Ecto neural progenitor cell (in vitro differentiated cells): ENCODE results near the gene SNAP25.

Source experiments
- DNase-seq: peaks from one replicate; pipeline ENCODE4 v3.0.0-alpha.2; 2018; ENCODE audit warnings: low spot score

The SNAP25 gene

GRCh38 chr20:10218536-10219451 lies at the start of gene SNAP25:
Gene SNAP25 (plus strand): TSS chr20:10218830. CDS start chr20:10275492, 56,662 bp downstream.
- peak; percentile 91 for DNase-seq

GRCh38 chr20:10169752-10170151 lies 48.9 kb upstream of the SNAP25 start:
- no peak for DNase-seq

- no peak for DNase-seq
Observed at GRCh38 chr20:10170261-10170660, 48.4 kb upstream of the SNAP25 start.

GRCh38 chr20:10171864-10172751 lies 46.5 kb upstream of the SNAP25 start:
- DNase-seq: peak; percentile 74

GRCh38 chr20:10172998-10173655 lies 45.5 kb upstream of the SNAP25 start:
- no peak for DNase-seq

GRCh38 chr20:10174400-10174799 lies 44.2 kb upstream of the SNAP25 start:
- DNase-seq: no peak

GRCh38 chr20:10177326-10177725 lies 41.3 kb upstream of the SNAP25 start:
- DNase-seq: no peak

- no peak for DNase-seq
Observed at GRCh38 chr20:10178091-10178490, 40.5 kb upstream of the SNAP25 start.

GRCh38 chr20:10178727-10179313 lies 39.8 kb upstream of the SNAP25 start:
- no peak for DNase-seq

GRCh38 chr20:10179574-10180298 lies 38.9 kb upstream of the SNAP25 start:
- no peak for DNase-seq

GRCh38 chr20:10180651-10181235 lies 37.9 kb upstream of the SNAP25 start:
- DNase-seq: no peak

- DNase-seq: no peak
Observed at GRCh38 chr20:10185741-10186558, 32.7 kb upstream of the SNAP25 start.

- DNase-seq: no peak
Observed at GRCh38 chr20:10190456-10190855, 28.2 kb upstream of the SNAP25 start.

GRCh38 chr20:10192171-10192570 lies 26.5 kb upstream of the SNAP25 start:
- no peak for DNase-seq

GRCh38 chr20:10194166-10194565 lies 24.5 kb upstream of the SNAP25 start:
- no peak for DNase-seq

- no peak for DNase-seq
Observed at GRCh38 chr20:10200330-10200729, 18.3 kb upstream of the SNAP25 start.

- no peak for DNase-seq
Observed at GRCh38 chr20:10201321-10201870, 17.2 kb upstream of the SNAP25 start.

GRCh38 chr20:10209091-10209490 lies 9.5 kb upstream of the SNAP25 start:
- DNase-seq: no peak

- no peak for DNase-seq
Observed at GRCh38 chr20:10213526-10213925, 5.1 kb upstream of the SNAP25 start.
